ENCODE results near the gene FXYD6. TPM values are rescaled to one million over a fixed set of nuclear protein-coding genes. Genes with fewer than 3 reads are reported as not detected.
"Not testable (repeated sequence)": the region's sequence is repeated elsewhere in the genome, so short reads cannot be mapped to it uniquely, and the experiment has no call there.

Gene FXYD6
- polyA plus RNA-seq, 1 donor, result 227 TPM

DNA sequence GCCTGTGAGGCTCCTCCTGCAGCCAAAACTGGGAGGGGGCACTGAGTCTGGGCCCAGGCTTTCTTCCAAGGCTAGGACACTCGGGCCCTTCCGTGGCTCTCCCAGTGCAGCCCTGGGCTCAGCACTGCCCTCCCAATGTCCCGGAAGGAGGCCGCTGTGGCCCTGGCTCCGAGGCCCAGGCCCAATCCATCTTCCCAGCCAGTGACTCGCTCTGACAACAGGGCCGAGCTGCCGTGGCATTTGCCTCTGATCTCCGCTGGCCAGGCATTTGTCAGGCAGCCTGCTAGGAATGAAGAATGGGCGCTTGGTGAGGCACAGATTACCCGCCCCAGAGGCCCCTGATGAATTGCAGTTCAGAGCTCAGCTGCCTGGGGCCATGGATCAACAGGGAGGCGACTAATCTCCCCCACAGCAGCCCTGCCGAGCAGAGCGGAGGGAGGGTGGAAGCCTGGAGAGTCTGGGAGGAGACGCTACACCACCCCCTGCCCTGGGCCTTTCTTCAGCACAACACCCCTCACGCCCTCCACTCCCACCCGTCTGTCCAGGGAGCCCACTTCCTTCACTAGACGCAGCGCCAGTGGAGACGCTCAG, 60.2 kb downstream of the FXYD6 start:
- DNase-seq, result no peak

DNA sequence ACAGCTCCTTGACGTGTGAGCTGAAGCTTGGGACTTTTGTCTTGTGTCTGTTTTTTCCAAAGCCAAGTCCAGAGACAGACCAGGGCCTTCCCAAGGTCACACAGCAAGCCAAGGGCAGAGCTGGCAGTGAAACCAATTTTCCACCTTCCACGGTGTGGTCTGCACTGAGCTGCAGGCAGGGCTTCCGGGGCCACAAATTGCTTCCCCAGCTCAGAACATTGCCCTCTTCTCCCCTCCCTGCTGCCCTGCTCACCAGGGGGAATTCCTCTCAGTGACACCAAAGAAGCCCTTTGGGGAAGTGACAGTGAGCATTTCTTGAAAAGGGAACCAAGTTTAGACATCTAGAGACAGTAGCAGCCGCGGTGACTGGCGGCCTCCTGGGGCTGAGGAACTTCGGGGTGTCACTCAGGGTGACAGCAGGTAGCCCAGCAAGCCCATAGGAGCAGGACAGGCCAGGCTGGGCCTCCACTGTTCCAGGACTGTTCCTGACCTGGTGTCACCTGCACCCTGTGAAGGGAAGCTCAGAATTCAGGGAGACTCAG, 61.1 kb downstream of the FXYD6 start:
- no peak for DNase-seq

DNA sequence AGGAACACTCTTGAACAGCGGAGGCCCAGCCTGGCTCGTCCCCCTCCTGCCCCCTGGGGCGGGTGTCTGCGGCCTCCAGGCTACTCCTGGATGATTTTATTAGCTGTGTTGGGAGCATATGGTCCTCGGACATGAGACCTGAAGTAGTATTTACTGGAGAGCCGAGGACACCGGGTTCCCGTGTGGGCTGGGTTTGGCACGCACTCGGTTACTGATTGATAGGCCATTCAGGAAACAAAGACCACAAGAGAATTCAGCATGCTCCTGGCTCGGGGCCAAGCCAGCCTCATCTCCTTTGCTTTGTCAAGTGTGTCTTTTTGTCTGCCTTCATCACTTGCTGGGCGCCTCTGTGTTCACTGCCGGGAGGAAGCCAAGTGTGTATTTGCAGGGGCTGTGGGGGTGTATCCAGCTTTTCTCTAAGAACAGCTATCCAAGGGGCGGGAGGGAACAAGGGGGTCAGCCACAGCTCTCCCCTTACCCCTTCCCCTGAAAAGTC, 61.6 kb downstream of the FXYD6 start:
- no peak for DNase-seq

DNA sequence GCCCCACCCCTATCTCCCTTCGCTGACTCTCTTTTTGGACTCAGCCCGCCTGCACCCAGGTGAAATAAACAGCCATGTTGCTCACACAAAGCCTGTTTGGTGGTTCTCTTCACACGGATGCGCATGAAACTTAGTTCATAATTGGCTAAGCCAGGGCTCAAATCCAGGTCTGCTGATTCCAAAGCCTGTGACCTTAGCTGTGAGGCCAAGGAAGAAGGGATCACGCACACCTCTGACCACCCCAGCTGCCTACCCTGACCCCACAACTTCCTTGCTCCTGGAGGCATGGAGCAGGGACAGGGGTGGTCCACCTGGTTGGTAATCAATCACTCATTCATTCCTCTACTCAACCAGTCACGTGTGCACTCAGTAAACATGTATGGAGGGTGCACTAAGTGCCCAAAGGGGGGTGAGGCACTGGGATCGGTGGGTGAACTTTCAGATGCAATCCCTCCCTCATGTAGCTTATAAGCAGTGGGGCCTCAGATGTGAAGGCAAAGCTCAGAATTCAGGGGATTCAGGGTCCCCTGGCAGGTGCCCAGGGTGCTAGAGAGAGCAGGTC, 62.2 kb downstream of the FXYD6 start:
- DNase-seq, result no peak

DNA sequence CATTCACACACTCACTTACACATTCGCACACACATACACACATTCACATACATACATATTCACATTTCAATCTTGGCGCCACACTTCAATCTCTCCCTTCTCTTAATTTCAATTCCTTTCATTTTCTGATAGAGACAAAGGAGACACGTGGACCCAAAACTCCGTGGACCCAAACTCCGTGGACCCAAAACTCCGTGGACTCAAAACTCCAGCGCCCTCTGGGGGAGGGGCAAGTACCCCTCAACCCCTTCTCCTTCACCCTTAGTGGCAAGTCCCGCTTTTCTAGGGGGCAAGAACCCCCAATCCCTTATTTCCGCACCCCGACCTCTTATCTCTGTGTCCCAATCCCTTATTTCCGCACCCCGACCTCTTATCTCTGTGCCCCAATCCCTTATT, 66.4 kb downstream of the FXYD6 start:
- DNase-seq, result not testable (repeated sequence)

DNA sequence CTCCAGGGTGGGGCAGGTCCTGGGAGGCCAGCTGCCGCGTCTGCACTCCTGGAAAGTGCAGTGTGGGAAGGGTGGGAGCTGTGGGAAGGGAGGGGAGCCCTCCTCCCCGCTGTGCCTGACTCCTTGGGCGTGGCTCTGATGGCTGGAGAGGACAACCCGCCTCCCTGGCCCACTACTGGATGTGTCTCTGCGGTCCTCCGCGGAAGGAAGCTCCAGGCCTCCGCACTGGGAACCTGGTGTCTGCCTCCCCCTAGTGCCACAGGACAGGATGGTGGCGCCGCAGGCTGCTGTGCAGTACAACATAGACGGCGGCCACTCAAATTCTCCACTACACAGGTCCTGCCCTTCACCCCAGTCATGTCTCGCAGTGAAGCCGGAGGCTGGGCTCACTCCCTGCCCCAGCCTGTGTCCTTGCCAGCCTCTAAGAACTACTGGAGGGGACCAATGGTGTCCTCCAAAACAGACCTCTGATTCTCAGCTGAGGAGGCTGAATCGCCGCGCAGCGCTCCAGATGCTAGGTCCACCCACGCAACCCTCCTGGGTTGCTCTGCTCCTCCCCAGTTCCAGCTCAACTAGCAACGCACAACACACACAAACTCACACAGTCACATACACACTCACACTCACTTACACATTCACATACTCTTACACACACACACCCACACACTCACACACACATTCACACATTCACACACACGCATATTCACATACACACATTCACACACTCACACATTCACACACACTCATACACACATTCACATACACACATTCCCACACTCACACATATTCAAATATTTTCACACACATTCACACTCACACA, 67.0 kb downstream of the FXYD6 start:
- DNase-seq, result peak; percentile 77

DNA sequence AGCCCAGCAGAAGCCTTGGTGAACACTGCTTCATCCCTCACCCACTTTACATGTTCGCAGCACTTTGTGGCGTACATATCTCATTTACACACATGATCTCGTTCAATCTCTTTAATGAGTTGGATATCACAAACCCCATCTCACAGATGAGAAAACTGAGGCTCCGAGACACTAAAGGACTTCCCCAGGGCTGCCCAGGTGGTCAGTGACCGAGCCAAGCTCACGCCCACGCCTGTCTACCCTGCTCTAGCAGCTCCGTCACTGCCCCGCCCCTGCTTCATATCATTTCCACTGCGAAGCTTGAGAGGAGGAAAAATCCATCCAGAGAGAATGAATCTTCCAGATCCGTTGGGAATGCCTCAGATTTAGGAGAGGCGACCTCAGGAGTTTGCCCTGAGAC, 67.7 kb downstream of the FXYD6 start:
- no peak for DNase-seq

DNA sequence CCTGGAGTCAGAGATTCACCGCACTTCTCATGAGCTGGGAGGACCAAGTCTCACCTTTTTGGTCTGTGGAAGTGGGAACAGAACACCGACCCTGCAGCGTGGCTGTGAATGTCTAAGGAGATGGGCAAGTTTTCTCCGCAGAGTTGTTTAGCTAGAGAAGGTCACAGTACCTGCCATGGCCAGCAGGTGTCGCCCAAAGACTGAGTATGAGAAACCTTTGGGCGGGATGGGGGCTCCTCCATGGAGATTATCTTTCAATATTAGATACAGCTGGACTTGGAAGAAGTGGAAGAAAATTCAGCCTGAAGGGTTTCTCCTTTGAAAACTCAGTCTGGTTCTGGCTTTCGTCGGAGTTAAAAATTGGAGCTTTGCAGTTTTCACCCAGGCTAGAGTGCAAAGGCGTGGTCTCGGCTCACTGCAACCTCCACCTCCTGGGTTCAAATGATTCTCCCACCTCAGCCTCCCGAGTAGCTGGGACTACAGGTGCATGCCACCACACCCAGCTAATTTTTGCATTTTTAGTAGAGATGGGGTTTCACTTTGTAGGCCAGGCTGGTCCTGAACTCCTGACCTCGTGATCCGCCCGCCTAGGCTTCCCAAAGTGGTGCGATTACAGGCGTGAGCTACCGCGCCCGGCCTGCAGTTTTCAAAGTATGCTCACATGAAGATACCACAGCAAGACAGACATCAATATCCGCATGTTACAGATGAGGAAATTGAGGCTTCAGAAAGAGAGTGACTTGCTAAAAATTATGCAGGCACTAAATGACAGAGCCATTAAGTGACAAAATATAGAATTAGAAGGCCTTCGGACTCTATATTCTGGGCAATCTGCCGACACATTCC, 68.8 kb downstream of the FXYD6 start:
- DNase-seq, result peak; percentile 78

DNA sequence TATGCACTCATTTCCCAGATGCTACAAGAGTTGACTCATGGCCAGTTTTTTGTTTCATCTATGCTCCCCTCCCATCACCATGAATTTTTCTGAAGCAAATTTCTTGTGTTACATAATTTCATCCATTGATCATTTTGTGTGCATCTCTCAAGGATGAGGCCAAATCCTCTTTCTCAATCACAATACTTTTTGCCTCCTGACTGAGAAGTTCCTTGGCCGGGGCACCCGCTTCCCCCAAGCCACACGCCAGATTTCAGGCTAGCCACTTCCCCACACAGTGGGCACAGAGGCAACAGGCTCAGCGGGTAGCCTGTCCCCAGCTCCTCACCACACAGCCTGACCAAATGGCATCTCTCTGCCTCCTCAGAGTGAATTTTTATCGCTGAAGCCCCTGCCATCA, 69.6 kb downstream of the FXYD6 start:
- DNase-seq, result no peak

DNA sequence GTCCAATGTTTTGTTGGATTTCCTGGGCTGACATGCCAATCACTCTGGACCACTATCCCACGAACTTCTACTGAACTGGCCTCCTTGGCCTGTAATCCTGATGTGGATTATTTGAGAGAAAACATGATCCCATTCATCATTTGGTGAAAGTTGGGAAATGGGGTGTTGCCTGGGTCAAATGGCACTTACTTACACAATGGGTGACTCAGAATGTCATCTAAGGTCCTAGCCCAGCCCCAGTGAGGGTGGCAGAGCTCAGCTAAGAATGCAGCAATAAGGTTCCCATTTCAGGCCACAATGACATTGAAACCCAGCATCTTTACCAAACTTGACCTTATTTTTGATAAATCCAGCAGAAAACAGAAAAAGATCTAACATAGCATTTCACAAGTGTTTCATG, 71.4 kb downstream of the FXYD6 start:
- no peak for DNase-seq

DNA sequence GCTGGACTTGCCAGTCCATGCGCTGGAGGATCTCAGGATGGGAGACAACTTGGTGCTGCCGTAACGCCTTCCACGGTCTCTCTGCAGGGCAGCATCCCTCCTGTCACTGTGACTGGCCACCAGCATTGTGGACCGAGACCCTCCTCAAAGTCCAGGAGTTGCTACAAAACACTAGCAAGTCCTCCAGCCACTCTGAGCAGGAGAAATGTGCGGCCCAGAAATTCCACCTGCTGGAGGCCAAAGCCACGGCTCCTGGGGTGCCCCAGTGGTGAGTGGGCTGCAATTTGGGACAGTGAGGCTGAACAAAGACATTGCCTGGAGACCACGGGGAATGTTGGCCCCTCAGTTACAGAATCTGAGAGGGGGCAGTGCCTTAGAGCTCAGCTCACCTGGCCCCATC, 72.6 kb downstream of the FXYD6 start:
- DNase-seq, result no peak

DNA sequence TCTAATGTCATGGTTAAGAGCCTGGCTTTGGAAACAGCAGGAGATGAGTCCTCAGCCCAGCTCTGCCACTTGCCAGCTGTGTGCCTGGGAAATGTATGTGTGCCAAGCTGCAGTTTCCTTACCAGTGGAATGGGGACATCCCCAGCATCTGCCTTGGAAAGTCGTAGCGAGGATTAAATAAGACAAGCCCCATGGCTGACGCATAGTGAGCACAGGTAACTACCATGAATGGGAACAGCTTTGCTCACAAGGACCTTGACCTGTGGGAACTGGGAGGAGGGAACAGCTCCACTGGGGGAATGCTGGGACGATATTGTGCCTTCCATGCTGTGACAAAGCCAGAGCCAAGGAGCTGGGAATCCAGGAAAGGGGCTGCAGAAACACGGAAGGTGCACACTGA, 76.8 kb downstream of the FXYD6 start:
- DNase-seq, result no peak

DNA sequence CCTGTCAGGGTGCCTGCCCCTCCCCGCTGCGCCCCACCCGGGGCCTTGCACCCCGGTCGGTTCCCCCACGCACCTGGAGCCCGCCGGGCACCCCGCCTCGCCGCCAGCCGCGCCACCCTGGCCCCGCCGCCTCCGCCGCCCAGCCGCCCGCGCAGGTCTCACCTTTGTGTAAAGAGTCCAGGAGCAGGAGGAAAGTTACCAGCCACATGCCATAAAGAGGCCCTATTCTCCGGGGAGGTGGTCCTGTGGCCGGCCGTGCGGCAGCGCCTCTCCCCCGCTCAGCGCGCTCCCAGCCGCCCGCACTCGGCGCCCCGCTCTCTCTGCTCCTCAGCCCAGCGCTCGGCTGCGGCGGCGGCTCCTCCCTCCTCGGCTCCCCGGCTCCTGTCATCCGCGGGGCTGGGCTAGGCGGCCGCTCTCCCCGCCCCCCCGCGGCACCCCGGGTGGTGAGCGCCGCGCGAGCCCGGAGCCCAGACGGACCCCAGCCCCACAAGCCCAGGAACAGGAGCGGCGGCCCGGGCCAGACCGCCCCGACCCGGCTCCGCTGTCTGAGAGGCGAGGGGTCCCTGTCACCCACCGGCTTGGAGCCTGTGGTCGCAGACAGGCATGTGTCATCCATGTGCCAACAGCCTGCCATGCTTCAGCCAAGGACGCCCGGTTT, 79.5 kb downstream of the FXYD6 start, which contains the start of gene DSCAML1:
Gene DSCAML1, minus strand, starts transcription at position 345 of the 658 bp plus-strand sequence. Its CDS starts 137 bp downstream, at position 208.
- DNase-seq, result no peak

DNA sequence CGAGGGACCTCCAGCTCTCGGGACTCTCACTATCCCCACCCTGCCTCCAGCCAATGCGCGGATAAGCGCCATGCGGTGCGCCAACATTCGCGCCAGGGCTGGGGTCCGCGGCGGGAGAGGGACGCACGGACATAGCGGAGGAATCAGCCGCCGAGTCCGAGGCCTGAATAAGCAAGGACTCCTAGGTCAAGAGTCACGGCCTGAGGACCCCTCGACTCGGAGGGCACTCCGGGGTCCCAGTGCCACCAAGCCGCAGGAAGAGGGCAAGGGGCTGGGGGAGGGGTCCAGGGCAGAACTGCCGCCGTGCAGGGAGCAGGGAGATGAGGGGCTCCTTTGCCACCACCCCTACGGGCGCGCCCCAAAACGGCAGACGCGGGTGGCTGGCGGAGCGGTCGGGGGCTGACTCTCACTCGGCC, 80.0 kb downstream of the FXYD6 start:
- DNase-seq, result no peak

DNA sequence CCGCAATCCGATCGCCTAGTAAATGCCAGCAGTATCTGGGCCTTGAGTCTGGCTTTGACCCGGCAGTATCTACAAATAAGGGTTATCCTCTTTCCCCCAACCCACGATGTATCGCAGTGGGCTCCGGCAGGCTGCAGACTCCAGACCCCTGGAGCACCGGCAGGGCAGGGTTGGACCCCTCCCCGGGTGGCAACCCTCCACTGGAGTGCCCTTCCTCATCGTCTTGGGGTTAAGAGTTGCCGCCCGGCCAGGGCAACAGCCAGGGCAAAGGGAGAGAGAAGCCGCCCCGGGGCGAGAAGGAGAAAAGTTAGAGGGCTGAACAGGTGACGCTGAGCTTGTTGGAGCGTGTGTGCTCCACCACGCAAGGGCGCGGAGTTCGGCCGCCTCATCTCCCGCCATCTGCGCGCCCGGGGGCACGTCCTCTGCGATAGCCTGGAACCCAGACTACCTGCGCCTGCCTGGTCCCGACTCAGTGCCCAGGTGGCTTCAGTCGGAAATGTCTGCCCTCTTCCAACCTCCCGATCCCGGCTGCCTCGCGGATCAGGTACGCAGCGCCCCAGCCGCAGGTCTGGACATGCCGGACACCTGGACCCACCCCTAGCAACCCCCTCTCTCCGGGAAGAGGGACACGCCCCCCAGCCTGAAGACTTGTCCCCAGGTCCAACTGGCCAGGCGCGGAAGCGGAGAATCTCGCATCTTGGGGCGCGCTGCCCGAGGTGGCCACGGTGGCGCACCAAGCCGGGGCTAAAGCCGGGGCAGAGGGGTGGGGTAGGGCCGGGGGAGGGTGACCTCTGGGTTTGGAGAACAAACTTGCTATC, 80.6 kb downstream of the FXYD6 start:
- no peak for DNase-seq

DNA sequence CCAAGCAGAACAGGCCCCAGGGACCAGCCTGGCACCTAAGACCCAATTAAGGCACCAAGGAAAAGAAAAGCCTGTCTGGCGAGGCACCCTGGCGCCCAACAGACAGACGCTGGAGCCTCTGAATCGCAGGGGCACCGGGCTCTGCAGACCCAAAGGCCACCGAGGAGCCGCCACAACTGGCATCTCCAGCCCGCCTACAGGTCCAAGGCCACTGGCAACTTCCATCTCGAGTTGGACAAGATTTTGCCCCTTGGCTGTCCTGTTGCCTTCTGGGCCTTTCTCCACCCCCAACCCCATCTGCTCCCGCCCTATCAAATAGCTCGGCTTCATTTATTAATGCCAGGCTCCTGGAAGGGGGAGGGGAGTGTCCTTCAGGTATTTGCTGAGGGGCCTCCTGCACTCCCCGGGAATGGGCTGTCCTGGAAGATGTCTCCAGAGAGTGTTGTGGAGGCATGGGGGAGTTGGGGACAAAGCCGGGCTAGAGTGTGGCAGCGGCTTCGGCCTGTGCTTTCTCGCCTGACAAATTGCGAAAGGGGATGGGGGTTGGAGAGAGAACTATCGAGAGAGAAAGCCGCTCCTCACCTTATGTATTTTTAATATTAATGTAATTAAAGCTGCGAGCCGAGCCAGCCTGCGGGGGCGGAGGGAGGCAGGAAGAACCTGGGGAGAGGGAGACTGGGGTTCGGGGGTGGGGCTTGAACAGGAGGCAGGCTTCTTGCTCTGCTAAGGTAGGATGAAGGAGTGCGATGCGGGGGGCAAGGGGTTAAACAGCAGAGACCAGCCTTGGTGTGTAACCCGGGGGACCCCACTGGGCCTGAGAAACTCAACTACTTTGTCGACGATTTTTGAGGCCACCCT, 81.5 kb downstream of the FXYD6 start:
- DNase-seq, result no peak

DNA sequence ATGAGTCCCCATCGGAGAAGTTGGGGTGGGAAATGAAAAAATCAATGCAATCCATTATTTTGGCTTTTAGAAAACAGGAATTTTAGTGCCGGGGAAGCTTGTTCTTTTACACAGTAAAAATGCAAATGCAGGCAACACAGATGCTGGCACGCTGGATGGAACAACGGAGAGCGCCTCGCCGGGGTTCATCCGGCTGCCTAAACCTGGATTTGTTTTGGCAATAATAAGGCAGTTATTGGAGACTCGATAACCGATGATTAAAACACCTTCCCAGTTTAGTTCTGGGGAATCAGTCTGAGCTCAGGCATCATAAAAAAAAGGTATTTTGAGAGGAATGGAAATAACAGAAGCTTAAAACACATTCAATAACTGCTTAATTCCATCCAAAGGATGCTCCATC, 82.3 kb downstream of the FXYD6 start:
- DNase-seq, result no peak

DNA sequence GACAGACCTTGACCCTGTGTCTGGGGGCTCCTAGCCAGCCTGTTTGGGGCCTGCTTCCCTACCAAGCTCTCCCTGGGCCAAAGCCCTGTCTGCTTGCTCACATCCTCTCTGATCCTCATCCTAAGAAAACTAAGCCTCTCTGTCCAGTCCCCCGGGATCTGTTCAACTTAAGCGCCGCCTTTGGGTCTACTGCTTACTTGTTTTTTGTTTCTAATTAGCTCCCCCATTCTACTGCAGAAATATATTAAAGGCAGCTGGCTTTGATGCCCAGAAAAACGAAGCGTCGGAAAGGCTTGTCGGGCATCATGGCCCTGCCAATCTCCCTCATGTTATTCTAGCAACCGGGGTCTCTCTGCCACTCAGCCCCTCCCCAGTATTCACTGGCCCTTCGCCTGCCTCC, 82.9 kb downstream of the FXYD6 start:
- DNase-seq, result no peak

DNA sequence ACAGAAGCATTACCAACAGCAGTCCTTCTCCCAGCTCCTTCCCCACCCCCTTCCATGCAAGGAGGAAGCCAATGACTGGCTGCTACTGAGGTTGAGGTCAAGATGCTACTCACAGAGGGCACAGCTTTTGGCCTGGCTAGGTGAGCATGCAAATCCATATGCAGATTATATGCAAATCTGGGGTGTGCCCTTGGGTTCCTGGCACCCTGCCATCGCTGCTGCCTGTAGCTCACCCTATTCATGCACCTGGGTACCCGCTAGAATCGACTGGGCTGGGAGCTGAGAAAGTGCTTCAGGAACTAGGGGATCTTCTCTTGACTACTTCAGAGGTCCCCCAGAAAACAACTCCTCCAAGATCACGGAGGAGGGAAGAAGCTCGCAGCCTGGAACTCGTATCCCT, 83.5 kb downstream of the FXYD6 start:
- DNase-seq, result no peak

DNA sequence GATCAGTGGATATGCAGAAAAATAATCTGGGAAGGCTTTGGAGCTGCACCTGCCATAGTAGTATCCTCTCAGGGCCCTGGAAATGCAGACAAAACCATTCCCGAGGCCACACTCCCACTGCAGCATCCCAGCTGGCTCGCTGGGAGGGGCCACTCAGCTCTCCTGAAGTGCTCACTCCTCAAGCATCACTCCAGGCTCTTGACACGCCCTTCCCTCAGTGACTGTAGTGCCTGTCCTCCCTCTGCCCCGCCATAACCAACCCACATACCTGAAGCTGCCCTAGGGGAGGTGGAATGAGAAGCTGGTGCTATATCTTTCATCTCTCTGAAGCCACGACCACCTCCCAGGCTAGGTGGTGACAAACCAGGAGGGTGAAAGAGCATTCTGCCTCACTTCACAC, 84.2 kb downstream of the FXYD6 start:
- DNase-seq, result no peak

All from hindlimb muscle (tissue), 1 donor.